Pons (tissue), 1 donor: ENCODE data around the gene AK4.
"Not testable (repeated sequence)": the region's sequence is repeated elsewhere in the genome, so short reads cannot be mapped to it uniquely, and the experiment has no call there.

ENCODE experiments used
- DNase-seq: peaks from one replicate; pipeline ENCODE4 v3.0.0-alpha.2; 2016; ENCODE audit warnings: low spot score

The AK4 gene

GRCh38 chr1:65214340-65215027 is 66.5 kb downstream of the AK4 start:
- DNase-seq, result no peak

- no peak for DNase-seq
These were observed 69.0 kb downstream of the AK4 start for GRCh38 chr1:65216989-65217388.

DNA sequence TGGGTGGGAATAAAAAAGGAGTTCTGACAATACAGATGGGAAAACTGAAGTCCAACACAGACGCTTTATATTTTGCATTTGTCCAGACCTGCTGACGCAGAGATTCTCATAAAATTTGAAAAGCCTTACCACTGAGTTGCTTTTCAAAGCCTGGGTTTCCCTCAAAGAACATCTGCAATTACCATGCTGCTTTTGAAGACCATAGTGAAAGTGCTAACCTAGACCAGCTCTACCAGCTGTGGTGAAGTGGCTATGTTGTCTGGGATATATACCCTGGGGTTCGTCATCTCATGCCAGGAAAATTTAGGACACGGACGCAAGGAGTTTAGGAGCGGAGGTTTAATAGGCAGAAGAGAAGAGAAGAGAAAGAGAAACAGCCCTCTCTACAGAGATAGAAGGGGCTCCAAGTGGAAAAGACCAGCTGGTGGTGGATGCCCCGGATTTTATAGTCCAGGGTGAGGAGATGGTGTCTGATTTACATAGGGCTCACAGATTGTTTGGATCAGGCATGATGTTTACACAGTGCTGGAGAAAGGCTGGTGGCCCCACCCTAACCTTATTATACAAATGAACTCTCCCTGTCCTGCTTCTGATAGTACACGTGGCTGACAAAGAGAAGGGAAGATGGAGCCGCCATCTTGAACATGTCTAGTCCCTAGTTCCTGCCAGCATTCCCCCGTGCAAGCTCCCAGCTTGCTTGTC is 73.8 kb downstream of the AK4 start:
- DNase-seq, result no peak

- DNase-seq, result no peak
These were observed 74.4 kb downstream of the AK4 start for GRCh38 chr1:65222340-65222940.

DNA sequence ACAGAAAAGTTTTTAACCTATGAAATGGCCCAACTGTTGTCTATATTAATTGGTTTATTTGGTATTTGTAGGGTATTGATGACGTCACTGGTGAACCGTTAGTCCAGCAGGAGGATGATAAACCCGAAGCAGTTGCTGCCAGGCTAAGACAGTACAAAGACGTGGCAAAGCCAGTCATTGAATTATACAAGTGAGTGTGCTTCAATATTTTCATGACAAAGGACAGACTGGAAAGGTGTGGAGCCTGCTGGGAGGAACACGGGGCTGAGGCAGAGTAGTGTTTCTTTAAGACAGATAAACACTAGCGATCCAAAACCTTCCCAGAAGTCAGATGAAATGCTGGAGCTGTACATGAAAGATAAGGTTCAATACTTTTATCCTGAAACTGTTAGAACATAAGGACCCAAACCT is 76.7 kb downstream of the AK4 start:
- DNase-seq, result no peak

DNA sequence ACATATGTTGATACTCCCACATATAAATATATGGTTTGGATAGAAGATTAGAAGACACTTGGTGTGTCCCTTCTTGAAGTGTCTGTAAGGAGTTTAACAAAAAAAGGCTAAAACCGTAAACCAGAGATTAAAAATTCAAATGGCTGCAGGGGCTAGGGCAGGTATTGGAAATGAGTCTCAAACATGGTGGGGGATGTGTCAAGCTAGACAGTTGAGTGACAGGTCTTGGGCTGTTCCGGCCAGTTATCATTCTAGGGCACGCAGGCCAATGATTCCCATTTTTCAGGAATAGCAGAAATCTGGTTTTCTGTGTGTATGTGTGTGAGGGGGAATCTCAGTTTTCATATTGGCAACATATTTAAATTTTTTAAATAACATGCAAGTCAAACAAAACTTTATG is 77.2 kb downstream of the AK4 start:
- DNase-seq, result no peak

DNA sequence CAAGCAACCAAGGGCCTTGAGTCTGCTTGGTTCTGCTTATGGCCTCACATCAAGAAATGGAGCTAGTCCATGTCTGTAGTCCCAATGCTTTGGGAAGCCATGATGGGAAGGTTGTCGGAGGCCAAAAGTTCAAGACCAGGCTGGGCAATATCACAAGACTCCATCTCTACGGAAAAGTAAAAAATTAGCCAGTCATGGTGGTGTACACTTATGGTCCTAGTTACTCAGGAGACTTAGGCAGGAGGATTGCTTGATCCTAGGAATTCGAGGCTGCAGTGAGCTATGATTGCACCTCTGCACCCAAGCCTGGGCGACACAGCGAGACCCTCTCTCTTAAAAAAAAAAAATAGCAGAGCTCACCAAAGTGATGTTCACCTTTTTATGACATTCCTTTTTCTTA is 81.2 kb downstream of the AK4 start:
- no peak for DNase-seq

GRCh38 chr1:65229754-65230339 is 81.8 kb downstream of the AK4 start:
- no peak for DNase-seq

- no peak for DNase-seq
These were observed 82.9 kb downstream of the AK4 start for GRCh38 chr1:65230731-65231481.

GRCh38 chr1:65231718-65232330 is 83.8 kb downstream of the AK4 start:
- no peak for DNase-seq

GRCh38 chr1:65232461-65232990 is 84.5 kb downstream of the AK4 start:
- no peak for DNase-seq

- no peak for DNase-seq
These were observed 85.8 kb downstream of the AK4 start for GRCh38 chr1:65233782-65234181.

DNA sequence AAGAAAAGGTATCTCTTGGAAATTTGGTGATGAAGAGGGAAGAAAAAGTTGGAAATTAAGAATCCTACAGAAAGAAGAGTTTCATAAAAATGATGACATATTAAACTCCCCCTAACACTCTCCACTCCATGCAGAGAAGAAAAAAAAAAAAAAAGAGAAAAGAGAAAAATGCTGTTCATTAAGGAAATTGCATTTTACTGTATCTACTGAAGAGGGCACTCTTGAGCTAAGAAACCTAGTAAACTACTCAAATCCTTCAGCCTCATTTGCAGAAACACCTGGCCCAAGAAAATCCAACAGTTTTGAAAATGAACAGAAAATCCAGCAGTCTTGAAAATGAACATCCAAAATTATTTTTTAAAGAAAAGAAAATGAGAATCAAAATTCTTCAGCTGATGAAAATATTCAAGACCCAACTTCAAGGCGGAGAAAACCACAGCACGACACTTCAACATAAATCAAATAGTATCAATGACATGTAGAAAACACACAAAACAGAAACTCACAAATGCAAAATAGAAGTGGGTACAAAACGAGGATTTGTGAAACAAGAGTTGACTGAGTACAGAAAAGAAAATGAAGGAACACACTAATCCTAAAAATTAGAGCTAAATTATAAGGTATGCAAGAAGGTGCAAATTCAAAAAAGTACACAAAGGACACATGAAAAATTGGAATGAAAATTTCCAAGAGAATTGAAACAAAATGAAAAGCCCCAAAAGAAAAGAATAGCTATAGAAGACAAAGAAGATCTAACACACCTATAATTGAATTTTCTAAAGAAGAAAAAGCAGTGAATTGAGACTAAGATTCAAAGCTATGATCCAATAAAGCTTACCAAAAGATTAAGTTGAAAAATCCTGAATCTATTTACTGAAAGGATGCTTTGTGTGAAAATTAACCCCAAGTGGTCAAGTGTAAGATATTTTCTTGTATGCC is 88.1 kb downstream of the AK4 start:
- peak; percentile 79 for DNase-seq

DNA sequence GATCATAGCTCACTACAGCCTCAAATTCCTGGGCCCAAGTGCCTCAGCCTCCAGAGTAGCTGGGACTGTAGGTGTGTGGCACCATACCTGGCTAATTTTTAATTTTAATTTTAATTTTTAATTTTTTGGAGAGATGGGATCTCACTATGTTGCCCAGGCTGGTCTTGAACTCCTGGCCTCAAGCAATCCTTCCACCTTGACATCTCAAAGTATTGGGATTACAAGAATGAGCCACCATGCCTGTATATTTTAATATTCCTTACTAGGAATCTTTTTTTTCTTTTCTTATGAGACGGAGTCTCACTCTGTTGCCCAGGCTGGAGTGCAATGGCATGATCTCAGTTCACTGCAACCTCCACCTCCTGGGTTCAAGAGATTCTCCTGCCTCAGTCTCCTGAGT is 89.1 kb downstream of the AK4 start:
- DNase-seq, result not testable (repeated sequence)

GRCh38 chr1:65237503-65237902 is 89.5 kb downstream of the AK4 start:
- no peak for DNase-seq

- DNase-seq, result no peak
These were observed 90.0 kb downstream of the AK4 start for GRCh38 chr1:65238010-65238409.

DNA sequence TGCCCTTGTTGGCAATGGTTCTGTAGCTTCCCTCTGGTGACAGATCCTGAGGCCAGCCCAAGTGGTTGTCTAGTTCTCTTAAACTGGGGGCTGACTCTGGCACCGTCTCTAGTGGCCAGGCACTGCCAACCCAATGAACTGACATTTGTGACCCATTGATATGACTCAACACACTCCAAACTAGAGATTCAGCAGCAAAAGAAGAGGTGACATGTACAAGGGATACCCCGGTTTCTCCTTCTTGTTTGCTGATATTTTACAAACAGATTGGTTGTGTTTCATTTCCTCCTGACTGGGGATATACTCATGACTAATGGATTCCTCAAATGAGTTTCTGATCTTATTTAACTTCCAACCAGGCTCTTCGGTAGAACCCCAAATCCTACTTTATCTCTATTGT is 95.5 kb downstream of the AK4 start:
- DNase-seq, result no peak

DNA sequence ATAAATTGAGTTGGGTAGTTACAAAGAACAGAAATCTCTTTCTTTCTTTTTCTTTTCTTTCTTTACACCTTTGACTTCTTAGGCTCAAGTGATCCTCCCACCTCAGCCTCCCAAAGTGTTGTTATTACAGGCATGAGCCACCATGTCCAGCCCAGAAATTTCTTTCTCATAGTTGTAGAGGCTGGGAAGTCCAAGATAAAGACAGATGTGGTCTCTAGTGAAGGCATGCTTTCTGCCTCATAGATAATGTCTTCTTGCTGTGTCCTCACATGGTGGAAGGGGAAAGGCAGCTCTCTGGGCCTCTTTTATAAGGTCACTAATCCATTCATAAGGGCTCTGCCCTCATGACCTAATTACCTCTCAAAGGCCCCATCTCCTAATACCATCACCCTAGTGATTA is 97.3 kb downstream of the AK4 start:
- DNase-seq, result no peak

DNA sequence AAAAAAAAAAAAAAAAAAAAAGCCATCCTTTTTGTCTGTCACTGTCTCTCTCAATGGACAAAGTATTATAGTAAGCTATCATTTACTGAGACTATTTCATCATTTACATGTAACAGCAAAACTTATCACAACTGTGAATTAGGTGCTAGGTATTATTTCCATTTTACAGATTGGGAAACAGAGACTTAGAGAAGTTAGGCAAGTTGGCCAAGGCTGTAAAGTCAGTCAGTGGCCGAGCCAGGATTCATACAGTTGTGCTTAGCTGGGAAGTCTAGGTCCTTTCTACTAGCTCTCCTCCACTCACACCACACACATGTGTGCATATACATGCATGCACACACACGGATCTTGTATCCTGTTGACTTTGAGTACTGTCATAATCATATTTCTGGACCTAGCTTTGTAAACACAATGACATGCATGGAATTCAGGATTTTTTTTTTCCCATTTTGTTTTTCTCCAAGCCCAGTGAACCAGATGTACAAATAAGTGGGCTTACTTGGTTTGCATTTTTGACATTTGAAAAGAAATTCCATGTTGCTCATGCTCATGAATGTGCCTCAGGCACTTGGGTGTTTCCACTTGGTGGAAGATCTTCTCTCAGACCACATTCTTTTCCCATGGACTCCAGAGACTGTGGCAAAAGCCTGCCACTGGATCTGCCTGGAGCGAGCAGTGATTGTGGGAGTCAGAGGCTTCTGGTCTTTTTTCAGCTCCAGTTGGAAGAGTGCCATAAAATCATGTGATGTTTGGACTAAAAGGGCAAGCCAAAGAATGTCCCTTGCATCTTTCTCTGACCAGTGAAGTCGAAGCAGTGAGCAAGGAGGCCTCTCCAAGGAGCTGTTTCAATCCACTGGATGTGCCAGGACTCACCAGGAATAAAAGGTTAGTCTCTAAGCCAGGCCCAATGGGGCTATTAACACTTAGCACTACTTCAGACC is 99.7 kb downstream of the AK4 start:
- DNase-seq, result peak; percentile 92
